HG02840 (cell line): ENCODE data around the gene M1AP.
A peak's percentile ranks its signal among the peaks of the same experiment; 100 is the strongest.
"Not testable (repeated sequence)": the region's sequence is repeated elsewhere in the genome, so short reads cannot be mapped to it uniquely, and the experiment has no call there.

ENCODE experiments used
- ATAC-seq: cut with Tn5 transposase; IDR thresholded peaks from one replicate; pipeline ENCODE4 v1.9.1; 2021; ENCODE audit warnings: mild to moderate bottlenecking, moderate library complexity, moderate number of reproducible peaks; ENCODE audit not compliant: unreplicated experiment, low FRiP score

Gene M1AP

DNA sequence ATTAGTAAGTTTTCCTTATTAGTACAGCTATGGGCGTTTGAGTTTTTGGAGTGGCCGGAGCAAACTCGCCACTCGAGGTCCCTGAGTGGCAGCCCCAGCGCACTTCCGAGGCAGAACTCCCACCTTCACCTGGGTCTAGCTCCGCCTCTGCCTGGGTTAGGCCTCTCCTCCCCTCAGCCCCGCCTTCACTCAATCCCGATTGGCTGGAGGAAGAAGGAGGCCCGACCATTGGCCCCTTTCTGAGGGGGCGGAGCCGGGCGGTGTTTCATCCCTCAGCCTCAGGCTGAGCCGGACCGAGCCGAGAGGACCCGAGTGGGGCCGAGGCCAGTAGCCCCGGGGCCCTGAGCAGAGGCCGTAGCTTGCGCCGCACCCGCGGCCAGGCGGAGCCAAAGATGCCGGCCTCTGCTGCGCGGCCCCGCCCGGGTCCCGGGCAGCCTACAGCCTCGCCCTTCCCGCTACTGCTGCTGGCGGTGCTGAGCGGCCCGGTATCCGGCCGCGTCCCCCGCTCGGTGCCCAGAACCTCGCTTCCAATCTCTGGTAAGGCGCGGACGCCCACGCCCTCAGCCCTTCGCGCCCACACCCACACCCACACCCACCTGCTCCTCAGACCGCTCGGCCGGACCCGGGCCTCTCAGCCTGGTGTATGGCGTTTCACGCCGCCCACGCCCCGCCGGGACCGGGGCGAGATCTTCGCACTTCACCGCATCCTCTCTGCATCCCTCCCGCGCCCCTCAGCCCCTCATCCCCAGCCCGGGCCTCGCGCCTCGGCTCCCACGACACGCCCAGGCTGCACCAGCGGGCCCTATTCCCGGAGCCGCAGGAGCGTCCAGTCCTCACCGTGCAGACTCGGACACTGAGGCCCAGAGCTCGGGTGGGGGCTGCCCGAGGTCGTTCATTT, 6.1 kb upstream of the M1AP start, which contains the start of gene SEMA4F:
SEMA4F (plus strand) TSS at position 263 of the 898 bp plus-strand sequence; CDS start at position 393, 130 bp downstream.
- ATAC-seq = peak; percentile 99

DNA sequence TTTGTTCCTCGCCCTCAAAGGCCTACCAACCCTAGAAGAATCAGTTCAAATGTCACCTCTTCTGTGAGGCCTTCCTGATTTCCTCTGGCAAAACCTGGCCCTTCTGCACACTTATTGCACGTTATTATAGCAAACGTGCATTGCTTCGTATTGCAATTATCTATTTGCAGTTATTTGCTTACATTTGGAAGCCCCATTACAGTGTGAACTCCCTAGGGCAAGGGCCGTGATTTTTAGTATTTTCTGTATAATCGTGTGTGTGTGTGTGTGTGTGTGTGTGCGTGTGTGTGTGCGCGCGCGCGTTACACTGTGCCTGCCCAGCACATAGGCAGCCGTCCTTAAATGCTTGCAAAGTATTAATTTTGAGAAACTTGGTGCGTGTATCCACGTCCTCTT, 5.5 kb upstream of the M1AP start:
- ATAC-seq = peak; percentile 19

GRCh38 chr2:74646834-74647482, 1.2 kb downstream of the M1AP start:
- no peak for ATAC-seq

- ATAC-seq = no peak
Measured at GRCh38 chr2:74646201-74646600, 1.9 kb downstream of the M1AP start.

DNA sequence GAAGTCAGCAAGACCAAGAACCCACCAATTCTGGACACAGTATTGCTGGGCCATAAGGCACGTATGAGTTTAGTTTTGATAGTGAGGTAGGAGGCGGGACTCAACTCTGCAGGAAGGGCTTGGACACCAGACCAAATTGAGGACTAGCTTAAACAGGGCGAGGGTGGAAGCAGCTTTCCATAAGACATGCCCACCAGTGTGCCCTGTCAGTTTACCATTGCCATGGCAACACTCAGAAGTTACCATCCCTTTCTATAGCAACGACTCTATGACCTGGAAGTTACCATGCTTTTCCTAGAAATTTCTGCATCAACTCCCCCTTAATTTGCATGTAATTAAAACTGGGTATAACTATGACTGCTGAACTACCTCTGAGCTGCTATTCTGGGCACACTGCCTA, 2.8 kb downstream of the M1AP start:
- no peak for ATAC-seq

DNA sequence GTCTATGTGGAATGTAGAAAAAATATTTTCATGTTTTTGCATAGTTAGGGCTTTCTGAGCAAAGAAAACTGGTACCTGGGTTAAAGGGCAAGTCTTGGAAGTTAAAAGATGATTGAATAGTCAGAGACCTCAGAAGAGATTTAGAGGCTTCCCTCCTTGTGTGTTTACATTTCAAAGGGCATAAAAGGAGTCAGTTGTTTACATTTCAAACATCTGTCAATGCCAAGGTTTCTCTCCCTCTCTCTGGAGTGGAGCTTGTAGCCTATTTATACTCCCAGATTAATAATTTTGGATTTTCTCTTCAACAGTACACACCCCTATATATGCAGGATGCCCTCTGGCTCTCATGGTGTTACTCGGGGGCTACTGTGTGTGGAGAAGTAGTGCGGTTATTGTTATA, 8.6 kb downstream of the M1AP start:
- ATAC-seq = no peak

- ATAC-seq = no peak
Measured at GRCh38 chr2:74632939-74633312, 15.2 kb downstream of the M1AP start.

GRCh38 chr2:74632209-74632938, 15.8 kb downstream of the M1AP start:
- ATAC-seq = no peak

- not testable (repeated sequence) for ATAC-seq
Measured at GRCh38 chr2:74630454-74630853, 17.7 kb downstream of the M1AP start.

DNA sequence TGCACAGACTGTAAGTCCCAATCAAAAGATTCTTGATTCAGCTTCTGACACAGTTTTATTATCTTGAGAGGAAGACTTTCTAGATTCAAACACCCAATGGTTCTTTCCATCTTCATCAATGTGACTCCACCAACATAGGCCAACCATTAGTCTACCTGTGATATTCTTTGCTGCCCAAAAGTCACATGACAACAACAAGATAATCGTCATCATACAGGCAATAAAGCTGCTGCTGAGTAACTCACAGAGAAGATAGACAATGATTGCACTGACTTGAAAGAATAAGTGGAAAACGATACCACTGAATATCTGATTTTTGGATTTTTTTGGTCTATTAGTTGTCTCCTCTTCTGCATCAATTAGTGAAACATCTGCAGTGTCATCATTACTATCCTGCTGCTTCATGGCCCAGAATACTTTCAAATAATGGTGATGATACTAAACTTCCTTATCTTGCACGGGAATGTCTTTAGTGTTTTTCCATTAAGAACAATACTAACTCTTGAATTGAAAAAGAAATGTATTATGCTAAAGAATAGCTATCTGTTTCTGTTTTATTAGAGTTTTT, 19.5 kb downstream of the M1AP start:
- ATAC-seq = no peak

DNA sequence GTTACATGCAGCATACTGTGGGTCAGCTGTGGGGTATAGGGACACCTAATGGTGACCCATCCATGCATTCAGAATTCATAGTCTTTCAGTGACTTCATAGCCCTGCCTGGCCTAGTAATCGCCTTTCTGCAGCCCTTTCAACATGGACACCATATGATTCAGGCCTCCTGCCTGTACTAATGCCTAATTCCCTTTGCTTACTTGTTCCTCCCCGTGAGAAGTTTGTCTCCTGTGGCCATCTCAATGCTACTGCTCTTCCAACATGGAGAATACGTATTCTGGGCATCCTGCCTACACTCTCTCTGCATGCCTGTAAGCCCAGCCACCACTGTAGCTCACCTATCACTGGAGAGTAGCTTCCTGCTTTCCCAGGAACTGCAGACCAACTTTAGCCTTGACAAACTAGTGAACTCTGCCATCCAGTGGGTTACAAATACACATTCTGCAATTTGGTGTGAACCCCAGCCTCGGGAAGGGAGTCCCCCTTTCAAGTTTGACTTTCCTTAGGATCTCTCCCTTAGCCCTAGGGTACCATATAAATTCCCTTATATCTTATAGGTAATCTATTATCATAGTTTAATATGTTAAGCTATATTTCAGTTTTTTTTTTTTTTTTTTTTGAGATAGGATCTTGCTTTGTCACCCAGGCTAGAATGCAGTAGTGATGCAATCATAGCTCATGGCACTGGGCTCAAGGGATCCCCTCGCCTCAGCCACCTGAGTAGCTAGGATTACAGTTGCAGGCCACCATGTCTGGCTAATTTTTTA, 22.3 kb downstream of the M1AP start:
- no peak for ATAC-seq

GRCh38 chr2:74620671-74621070, 27.5 kb downstream of the M1AP start:
- no peak for ATAC-seq

DNA sequence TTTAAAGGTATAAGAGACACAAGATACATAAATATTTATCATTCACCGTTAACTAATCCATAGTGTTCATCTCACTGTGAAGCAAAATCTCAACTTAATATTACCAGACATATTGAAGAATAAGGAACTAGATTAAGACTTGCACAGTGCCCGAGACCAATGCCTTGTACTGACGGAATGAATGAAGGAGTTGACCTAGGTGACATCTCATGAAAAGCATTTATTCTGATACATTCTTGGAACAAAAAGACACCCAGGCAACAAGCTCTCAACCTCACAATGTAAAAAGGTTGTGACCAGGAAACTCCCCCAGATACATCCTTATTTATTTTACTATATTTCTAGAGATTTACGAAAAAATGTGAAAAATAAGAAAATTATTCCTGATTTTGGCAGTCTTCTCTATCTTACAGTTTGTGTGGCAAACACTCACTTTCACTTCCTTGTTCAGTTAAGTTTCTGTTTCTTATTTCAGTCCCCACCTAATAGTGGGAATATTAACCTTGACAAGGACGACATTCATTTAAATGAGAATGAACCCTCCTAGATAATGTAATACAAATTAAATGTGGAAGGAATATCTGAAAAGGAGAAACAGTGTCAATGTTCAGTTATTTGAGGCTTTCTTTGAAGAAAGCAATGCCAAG, 28.4 kb downstream of the M1AP start:
- no peak for ATAC-seq

DNA sequence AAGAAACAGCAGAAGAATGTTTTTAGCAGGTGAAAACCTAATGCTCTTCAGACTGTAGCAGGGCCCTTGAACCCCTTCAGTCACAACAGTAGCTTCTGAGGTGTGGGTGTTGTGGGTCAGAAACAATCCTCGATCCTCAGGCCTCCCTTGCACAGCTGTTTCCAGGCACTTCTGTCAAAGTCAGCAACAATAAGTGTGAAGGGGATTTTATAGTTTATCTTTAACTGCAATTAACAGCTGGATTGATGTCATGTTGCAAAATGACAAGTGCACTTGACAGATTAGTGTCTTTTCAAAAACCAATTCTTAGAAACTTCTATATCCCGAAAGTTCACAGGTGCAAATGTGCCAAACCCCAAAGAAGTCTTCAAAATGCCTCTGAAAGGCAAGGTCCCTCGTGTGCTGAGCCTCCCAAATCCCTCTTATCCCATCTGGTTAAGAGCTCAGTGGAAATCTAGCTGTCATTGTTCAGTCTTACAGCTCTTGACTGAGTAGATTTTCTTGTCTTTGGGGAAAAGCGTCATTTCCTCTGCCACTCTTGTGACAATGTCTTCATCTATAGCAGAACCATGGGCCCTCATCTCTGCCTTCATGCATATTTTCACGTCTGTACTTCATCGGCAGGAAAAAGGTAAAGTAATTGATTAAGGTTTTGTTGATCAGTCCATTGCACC, 29.6 kb downstream of the M1AP start:
- ATAC-seq = no peak

GRCh38 chr2:74617122-74617521, 31.0 kb downstream of the M1AP start:
- ATAC-seq = no peak

DNA sequence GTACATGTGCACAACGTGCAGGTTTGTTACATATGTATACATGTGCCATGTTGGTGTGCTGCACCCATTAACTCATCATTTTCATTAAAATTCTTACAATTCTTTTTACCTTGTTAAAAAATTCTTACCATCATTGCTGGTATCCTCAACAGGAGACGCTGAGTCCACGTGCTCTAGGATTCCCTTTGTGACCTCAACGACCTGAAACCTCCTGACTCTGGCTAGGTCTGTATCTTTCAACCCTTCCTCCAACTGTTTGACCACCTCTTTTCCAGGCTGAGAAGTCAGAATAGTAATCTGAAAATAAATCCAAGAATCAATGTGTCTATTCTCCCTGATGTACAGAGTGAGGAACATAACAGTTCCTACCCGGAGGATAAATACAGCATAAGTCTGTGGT, 41.2 kb downstream of the M1AP start:
- no peak for ATAC-seq

DNA sequence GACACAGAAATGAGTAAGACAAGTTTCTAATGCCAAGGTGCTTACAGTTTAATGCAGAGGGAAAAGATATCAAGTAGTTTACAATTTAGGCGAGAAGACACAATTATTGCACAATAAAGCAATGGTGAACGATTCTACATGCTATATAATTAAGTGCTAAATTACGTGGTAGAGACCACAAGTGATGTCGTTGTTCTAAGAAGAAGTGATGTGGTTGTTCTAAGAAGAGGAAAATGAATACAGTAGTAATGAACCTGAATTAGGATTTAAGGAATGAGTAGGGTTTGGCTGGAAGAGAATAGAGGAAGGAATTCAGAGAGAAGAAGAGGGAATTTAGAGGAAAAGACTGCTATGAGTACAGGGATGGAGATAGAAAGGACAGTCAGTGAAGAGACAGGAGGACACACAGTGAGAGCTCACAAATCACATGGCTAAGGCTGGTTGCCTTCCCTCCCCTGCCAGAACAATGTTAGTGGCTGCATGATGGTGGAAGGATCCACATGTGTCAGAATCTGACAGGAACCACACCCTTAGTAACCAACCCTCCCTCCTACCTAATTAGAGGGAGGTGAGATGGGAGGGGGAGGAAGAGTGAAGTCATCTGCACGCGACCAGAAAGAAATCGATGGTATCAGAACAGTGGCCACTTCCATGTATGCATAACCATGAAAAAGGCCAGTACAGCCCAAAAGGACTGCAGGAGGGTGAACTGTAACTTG, 44.7 kb downstream of the M1AP start:
- no peak for ATAC-seq

DNA sequence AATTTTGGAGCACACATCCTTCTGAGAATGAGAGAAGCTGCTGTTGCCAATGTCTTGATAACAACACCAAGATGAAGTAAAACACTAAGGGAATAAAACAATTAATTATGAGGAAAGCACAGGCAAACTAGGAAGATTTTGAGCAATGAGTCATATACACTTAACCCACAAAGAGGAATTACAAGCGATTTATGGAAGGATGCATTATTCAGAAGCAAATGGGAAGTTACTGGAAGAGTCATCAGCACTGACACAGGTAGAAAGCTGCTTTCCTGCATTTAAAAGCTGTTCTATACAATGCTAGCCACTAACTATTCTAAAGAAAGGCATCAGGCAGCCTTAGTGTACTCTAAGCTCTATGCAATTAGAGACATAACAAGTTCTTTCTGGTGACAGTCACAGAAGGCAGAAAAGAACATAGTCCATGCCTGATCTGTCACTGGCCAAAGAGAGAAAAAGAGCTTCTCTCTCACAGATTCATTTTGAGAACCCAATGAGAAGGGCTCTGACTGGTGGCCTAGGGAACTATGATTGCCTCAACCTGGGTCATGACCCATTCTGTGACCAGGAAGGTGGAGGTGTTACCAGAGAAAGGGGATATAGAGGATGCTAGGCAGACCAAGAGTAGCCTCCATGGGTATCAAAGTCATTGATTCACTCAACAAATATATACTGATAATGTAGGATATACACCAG, 45.4 kb downstream of the M1AP start:
- no peak for ATAC-seq
